ENCODE measurements around the gene DMRT3. TPM values are rescaled to one million over a fixed set of nuclear protein-coding genes. Genes with fewer than 3 reads are reported as not detected.

The DMRT3 gene
- total and polyA plus RNA-seq, 10 of the 15 experiments (the other 5 are each of a cell fraction or from before 2014, with no cell fraction given), result 0.06 to 0.11 TPM; not detected in 8

- TF ChIP-seq YBX1 (IDR thresholded peaks at IDR 0.05), result no peak
- no peak for TF ChIP-seq ATF7 (IDR thresholded peaks at IDR 0.05; ENCODE audit: low read depth)
- no peak for TF ChIP-seq STAT1 (conservative IDR thresholded peaks at IDR 0.05)
- TF ChIP-seq TARDBP (IDR thresholded peaks at IDR 0.05; ENCODE audit: borderline replicate concordance), result no peak
- no peak for TF ChIP-seq TCF12 (IDR thresholded peaks at IDR 0.05; ENCODE audit: low read depth, low read length)
- no peak for TF ChIP-seq HSF1 (IDR thresholded peaks at IDR 0.05; ENCODE audit: low read depth, low read length)
Measured at GRCh38 chr9:971901-972500, 4.5 kb upstream of the DMRT3 start (continued).

GRCh38 chr9:972501-973294, 3.8 kb upstream of the DMRT3 start:
- ATAC-seq (no peak), FAIRE-seq (no peak), DNase-seq (ENCODE audit: low read depth, low spot score) (no peak)
- Histone ChIP-seq H3K9ac (ENCODE audit: control insufficient read depth, insufficient read depth, low read length) (no peak overlapping the region), H3K27ac (ENCODE audit: control insufficient read depth, insufficient read depth) (no peak overlapping the region), H4K20me1 (ENCODE audit: control insufficient read depth, insufficient read depth) (no peaks in the 10 kb centered on the region), H3K4me2 (ENCODE audit: control insufficient read depth, insufficient read depth) (no peak overlapping the region), H2AFZ (ENCODE audit: control insufficient read depth, low read depth, low read length) (no peak overlapping the region), H3K79me2 (ENCODE audit: control insufficient read depth, insufficient read depth, low read length) (no peaks in the 10 kb centered on the region), H3K4me1 (ENCODE audit: control insufficient read depth, insufficient read depth, low read length) (no peaks in the 10 kb centered on the region), H3K27me3 (replicated peaks in 1 of 2; ENCODE audit: control insufficient read depth in 2 of 2, insufficient read depth in 2 of 2, low read length in 1 of 2) (peaks cover 17 to 44% of the 10 kb centered on the region in 2 experiments), H3K4me3 (no peak overlapping the region), H3K9me3 (replicated peaks; ENCODE audit: control insufficient read depth, insufficient read depth, low read length) (peaks cover 4% of the 10 kb centered on the region; the same call in 2 of the 3 replicates), H3K36me3 (ENCODE audit: control insufficient read depth in 2 of 2, insufficient read depth in 2 of 2, low read length in 1 of 2) (no peaks in the 10 kb centered on the region)
- WGBS (ENCODE audit: insufficient coverage, insufficient replicate concordance, low lambda C conversion rate, missing lambda C conversion rate), result 52% methylated on average over 68 of the region's 68 CpGs
- ChIA-PET CTCF (no interaction called here), RAD21 (ENCODE audit: unreplicated experiment) (no interaction called here), SMC1A (ENCODE audit: uncharacterized antibody, unreplicated experiment) (no interaction called here), POLR2A (no interaction called here)
- intact Hi-C loops (cut with micrococcal nuclease; ENCODE audit: unreplicated experiment) (no loop called here), in situ Hi-C loops (cut with MboI) (no loop called here)
- TF ChIP-seq SUZ12 (IDR thresholded peaks at IDR 0.05; ENCODE audit: unreplicated experiment), result peak; percentile 55
- TF ChIP-seq CHD1 (IDR thresholded peaks at IDR 0.05; ENCODE audit: low read depth, low read length), result no peak
- BruUV-seq (replicated peaks), result no TSS peak

All from GM12878 (cell line).